ENCODE results near the gene TAF4. TPM values are rescaled to one million over a fixed set of nuclear protein-coding genes. Genes with fewer than 3 reads are reported as not detected.

TAF4 gene
- polyA plus RNA-seq, 1 donor from 2014 or later, result 10.2 TPM

DNA sequence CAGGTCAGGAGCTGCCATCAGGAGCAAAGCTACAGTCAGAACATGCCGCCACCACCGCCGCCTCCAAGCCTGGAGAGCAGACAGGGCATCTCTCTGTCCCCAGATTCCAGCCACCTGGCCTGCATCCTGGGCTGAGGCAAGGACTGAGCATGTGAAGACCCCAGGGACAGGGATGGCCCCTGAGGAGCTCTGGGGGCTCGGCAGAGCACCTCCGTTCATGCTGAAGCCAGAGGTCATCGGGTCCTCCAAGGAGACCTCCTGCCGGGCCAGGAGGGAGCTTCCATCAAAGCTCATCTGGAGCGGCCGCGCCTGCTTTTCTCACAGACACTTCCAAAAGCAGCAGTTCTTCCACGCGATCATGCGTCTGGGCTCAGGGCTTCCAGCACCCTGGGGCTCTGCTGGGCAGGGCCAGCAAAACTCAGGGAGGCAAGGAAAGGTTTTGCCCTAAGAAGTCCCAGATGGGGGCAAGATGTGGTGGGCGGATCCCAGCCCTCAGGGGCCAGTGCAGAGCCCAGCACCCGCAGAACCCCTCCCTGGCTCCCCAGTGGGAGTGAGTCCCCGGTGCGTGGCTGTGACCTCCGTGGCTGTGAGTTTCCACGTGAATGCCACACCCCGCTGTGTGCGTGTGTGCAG, 138.4 kb downstream of the TAF4 start:
- Histone ChIP-seq H3K27me3 (ENCODE audit: insufficient read depth, low read depth, low read length) (no peaks in the 10 kb centered on the region), H3K36me3 (ENCODE audit: insufficient read depth, low read length) (peaks cover 5% of the 10 kb centered on the region), H3K9me2 (ENCODE audit: insufficient read depth, low read length) (no peaks in the 10 kb centered on the region), H3K9ac (ENCODE audit: low read length) (no peak overlapping the region), H4K20me1 (ENCODE audit: insufficient read depth) (no peaks in the 10 kb centered on the region), H3K9me3 (ENCODE audit: low read length) (no peaks in the 10 kb centered on the region), H3F3A (ENCODE audit: insufficient read depth, low read length, poor library complexity, severe bottlenecking) (no peaks in the 10 kb centered on the region), H3K27ac (ENCODE audit: low read length) (no peak overlapping the region), H2AFZ (ENCODE audit: low read depth, low read length) (no peak overlapping the region), H3K4me2 (ENCODE audit: low read length) (no peak overlapping the region), H3K79me2 (replicated peaks; ENCODE audit: insufficient read depth, low read length) (no peaks in the 10 kb centered on the region), H3K4me3 (ENCODE audit: low read length) (no peak overlapping the region)
- no peak for TF ChIP-seq TAF1 (IDR thresholded peaks at IDR 0.05; ENCODE audit: low read depth)
- no peak for TF ChIP-seq EP300 (conservative IDR thresholded peaks at IDR 0.05; ENCODE audit: poor library complexity, severe bottlenecking)
- no peak for TF ChIP-seq SMC3 (conservative IDR thresholded peaks at IDR 0.05; ENCODE audit: poor library complexity)
- TF ChIP-seq POLR2AphosphoS5 (IDR thresholded peaks at IDR 0.05), result no peak
- TF ChIP-seq, protein P1, sequence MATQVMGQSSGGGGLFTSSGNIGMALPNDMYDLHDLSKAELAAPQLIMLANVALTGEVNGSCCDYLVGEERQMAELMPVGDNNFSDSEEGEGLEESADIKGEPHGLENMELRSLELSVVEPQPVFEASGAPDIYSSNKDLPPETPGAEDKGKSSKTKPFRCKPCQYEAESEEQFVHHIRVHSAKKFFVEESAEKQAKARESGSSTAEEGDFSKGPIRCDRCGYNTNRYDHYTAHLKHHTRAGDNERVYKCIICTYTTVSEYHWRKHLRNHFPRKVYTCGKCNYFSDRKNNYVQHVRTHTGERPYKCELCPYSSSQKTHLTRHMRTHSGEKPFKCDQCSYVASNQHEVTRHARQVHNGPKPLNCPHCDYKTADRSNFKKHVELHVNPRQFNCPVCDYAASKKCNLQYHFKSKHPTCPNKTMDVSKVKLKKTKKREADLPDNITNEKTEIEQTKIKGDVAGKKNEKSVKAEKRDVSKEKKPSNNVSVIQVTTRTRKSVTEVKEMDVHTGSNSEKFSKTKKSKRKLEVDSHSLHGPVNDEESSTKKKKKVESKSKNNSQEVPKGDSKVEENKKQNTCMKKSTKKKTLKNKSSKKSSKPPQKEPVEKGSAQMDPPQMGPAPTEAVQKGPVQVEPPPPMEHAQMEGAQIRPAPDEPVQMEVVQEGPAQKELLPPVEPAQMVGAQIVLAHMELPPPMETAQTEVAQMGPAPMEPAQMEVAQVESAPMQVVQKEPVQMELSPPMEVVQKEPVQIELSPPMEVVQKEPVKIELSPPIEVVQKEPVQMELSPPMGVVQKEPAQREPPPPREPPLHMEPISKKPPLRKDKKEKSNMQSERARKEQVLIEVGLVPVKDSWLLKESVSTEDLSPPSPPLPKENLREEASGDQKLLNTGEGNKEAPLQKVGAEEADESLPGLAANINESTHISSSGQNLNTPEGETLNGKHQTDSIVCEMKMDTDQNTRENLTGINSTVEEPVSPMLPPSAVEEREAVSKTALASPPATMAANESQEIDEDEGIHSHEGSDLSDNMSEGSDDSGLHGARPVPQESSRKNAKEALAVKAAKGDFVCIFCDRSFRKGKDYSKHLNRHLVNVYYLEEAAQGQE (IDR thresholded peaks at IDR 0.05; ENCODE audit: borderline replicate concordance), result no peak
- no peak for TF ChIP-seq MXI1 (conservative IDR thresholded peaks at IDR 0.05; ENCODE audit: poor library complexity, severe bottlenecking)
- TF ChIP-seq EZH2 (IDR thresholded peaks at IDR 0.05; ENCODE audit: borderline replicate concordance, insufficient read depth, low read length, poor library complexity, severe bottlenecking), result no peak
- TF ChIP-seq RAD21 (conservative IDR thresholded peaks at IDR 0.05), result no peak
- TF ChIP-seq, protein P2, sequence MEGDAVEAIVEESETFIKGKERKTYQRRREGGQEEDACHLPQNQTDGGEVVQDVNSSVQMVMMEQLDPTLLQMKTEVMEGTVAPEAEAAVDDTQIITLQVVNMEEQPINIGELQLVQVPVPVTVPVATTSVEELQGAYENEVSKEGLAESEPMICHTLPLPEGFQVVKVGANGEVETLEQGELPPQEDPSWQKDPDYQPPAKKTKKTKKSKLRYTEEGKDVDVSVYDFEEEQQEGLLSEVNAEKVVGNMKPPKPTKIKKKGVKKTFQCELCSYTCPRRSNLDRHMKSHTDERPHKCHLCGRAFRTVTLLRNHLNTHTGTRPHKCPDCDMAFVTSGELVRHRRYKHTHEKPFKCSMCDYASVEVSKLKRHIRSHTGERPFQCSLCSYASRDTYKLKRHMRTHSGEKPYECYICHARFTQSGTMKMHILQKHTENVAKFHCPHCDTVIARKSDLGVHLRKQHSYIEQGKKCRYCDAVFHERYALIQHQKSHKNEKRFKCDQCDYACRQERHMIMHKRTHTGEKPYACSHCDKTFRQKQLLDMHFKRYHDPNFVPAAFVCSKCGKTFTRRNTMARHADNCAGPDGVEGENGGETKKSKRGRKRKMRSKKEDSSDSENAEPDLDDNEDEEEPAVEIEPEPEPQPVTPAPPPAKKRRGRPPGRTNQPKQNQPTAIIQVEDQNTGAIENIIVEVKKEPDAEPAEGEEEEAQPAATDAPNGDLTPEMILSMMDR (IDR thresholded peaks at IDR 0.05; ENCODE audit: poor library complexity, severe bottlenecking), result no peak

DNA sequence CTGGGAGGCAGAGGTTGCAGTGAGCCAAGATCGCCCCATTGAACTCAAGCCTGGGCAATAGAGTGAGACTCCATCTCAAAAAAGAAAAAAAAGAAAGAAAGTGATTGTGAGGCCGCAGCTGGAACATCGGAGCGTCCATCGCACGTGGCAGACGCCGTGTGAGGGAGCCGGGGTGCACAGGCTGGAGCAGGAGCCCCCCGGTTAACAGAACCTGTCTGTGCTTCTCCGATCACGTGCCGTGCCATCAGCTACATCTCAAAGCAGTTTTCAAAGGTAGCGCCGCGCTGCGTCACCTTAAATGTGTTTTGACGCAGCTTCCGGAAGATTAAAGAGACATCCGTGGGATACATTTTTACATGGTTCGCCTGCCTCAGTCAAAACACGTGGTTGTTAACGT, 138.9 kb downstream of the TAF4 start:
- Histone ChIP-seq H3K36me3 (ENCODE audit: insufficient read depth, low read length) (peaks cover 5% of the 10 kb centered on the region), H3K9me3 (ENCODE audit: low read length) (no peaks in the 10 kb centered on the region), H3K9ac (ENCODE audit: low read length) (no peak overlapping the region), H3K79me2 (replicated peaks; ENCODE audit: insufficient read depth, low read length) (no peaks in the 10 kb centered on the region), H3K4me3 (ENCODE audit: low read length) (no peak overlapping the region), H3F3A (ENCODE audit: insufficient read depth, low read length, poor library complexity, severe bottlenecking) (no peaks in the 10 kb centered on the region), H3K27me3 (ENCODE audit: insufficient read depth, low read depth, low read length) (no peaks in the 10 kb centered on the region), H3K9me2 (ENCODE audit: insufficient read depth, low read length) (no peaks in the 10 kb centered on the region), H4K20me1 (ENCODE audit: insufficient read depth) (no peaks in the 10 kb centered on the region), H3K27ac (ENCODE audit: low read length) (no peak overlapping the region), H2AFZ (ENCODE audit: low read depth, low read length) (no peak overlapping the region), H3K4me2 (ENCODE audit: low read length) (no peak overlapping the region)
- TF ChIP-seq POLR2AphosphoS5 (IDR thresholded peaks at IDR 0.05), result no peak
- TF ChIP-seq RAD21 (conservative IDR thresholded peaks at IDR 0.05), result no peak
- TF ChIP-seq SMC3 (conservative IDR thresholded peaks at IDR 0.05; ENCODE audit: poor library complexity), result no peak
- no peak for TF ChIP-seq MXI1 (conservative IDR thresholded peaks at IDR 0.05; ENCODE audit: poor library complexity, severe bottlenecking)
- TF ChIP-seq EZH2 (IDR thresholded peaks at IDR 0.05; ENCODE audit: borderline replicate concordance, insufficient read depth, low read length, poor library complexity, severe bottlenecking), result no peak
- no peak for TF ChIP-seq TAF1 (IDR thresholded peaks at IDR 0.05; ENCODE audit: low read depth)
- TF ChIP-seq EP300 (conservative IDR thresholded peaks at IDR 0.05; ENCODE audit: poor library complexity, severe bottlenecking), result no peak
- TF ChIP-seq, protein P2 (IDR thresholded peaks at IDR 0.05; ENCODE audit: poor library complexity, severe bottlenecking), result no peak
- TF ChIP-seq, protein P1 (IDR thresholded peaks at IDR 0.05; ENCODE audit: borderline replicate concordance), result no peak
